ENCODE measurements around the gene NQO2.

Gene NQO2

DNA sequence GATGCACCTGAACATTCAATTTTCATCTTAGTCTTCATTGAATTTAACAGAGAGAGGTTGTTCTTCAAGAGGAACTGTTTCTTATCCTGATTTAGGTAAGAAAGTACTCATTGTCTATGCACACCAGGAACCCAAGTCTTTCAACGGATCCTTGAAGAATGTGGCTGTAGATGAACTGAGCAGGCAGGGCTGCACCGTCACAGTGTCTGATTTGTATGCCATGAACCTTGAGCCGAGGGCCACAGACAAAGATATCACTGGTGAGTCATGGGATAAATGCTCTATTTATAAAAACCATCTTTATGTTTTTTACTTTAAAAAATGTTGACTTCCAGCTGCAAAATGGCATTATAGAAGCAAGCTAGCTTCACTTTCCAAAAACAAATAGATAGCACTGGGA, 10.2 kb downstream of the NQO2 start:
- Histone ChIP-seq H3K27me3 (replicated peaks; ENCODE audit: control insufficient read depth, insufficient read depth, low read length) (no peaks in the 10 kb centered on the region), H3K36me3 (ENCODE audit: control insufficient read depth, insufficient read depth, low read length) (no peaks in the 10 kb centered on the region), H3K4me3 (replicated peaks; ENCODE audit: low read depth, low read length) (no peak overlapping the region)
- TF ChIP-seq, protein P1, sequence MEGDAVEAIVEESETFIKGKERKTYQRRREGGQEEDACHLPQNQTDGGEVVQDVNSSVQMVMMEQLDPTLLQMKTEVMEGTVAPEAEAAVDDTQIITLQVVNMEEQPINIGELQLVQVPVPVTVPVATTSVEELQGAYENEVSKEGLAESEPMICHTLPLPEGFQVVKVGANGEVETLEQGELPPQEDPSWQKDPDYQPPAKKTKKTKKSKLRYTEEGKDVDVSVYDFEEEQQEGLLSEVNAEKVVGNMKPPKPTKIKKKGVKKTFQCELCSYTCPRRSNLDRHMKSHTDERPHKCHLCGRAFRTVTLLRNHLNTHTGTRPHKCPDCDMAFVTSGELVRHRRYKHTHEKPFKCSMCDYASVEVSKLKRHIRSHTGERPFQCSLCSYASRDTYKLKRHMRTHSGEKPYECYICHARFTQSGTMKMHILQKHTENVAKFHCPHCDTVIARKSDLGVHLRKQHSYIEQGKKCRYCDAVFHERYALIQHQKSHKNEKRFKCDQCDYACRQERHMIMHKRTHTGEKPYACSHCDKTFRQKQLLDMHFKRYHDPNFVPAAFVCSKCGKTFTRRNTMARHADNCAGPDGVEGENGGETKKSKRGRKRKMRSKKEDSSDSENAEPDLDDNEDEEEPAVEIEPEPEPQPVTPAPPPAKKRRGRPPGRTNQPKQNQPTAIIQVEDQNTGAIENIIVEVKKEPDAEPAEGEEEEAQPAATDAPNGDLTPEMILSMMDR (IDR thresholded peaks at IDR 0.05; ENCODE audit: insufficient read depth, low read length, poor library complexity, severe bottlenecking): no peak
- DNase-seq (ENCODE audit: extremely low read depth, insufficient read length): no peak

- no peaks in the 10 kb centered on the region for H3K36me3 ChIP-seq (ENCODE audit: control insufficient read depth, insufficient read depth, low read length)
- no peaks in the 10 kb centered on the region for H3K27me3 ChIP-seq (replicated peaks; ENCODE audit: control insufficient read depth, insufficient read depth, low read length)
- DNase-seq (ENCODE audit: extremely low read depth, insufficient read length): no peak
- no peak overlapping the region for H3K4me3 ChIP-seq (replicated peaks; ENCODE audit: low read depth, low read length)
- TF ChIP-seq, protein P1 (IDR thresholded peaks at IDR 0.05; ENCODE audit: insufficient read depth, low read length, poor library complexity, severe bottlenecking): no peak
Observed at GRCh38 chr6:3011158-3011557, 11.5 kb downstream of the NQO2 start.

GRCh38 chr6:3011592-3011991, 11.9 kb downstream of the NQO2 start:
- no peaks in the 10 kb centered on the region for H3K27me3 ChIP-seq (replicated peaks; ENCODE audit: control insufficient read depth, insufficient read depth, low read length)
- H3K36me3 ChIP-seq (ENCODE audit: control insufficient read depth, insufficient read depth, low read length): no peaks in the 10 kb centered on the region
- TF ChIP-seq, protein P1 (IDR thresholded peaks at IDR 0.05; ENCODE audit: insufficient read depth, low read length, poor library complexity, severe bottlenecking): no peak
- no peak overlapping the region for H3K4me3 ChIP-seq (replicated peaks; ENCODE audit: low read depth, low read length)
- no peak for DNase-seq (ENCODE audit: extremely low read depth, insufficient read length)

GRCh38 chr6:3013486-3013885, 13.8 kb downstream of the NQO2 start:
- H3K36me3 ChIP-seq (ENCODE audit: control insufficient read depth, insufficient read depth, low read length): no peaks in the 10 kb centered on the region
- H3K4me3 ChIP-seq (replicated peaks; ENCODE audit: low read depth, low read length): no peak overlapping the region
- TF ChIP-seq, protein P1 (IDR thresholded peaks at IDR 0.05; ENCODE audit: insufficient read depth, low read length, poor library complexity, severe bottlenecking): no peak
- no peaks in the 10 kb centered on the region for H3K27me3 ChIP-seq (replicated peaks; ENCODE audit: control insufficient read depth, insufficient read depth, low read length)
- DNase-seq (ENCODE audit: extremely low read depth, insufficient read length): no peak

- DNase-seq (ENCODE audit: extremely low read depth, insufficient read length): no peak
- Histone ChIP-seq H3K36me3 (ENCODE audit: control insufficient read depth, insufficient read depth, low read length) (no peaks in the 10 kb centered on the region), H3K4me3 (replicated peaks; ENCODE audit: low read depth, low read length) (no peak overlapping the region), H3K27me3 (replicated peaks; ENCODE audit: control insufficient read depth, insufficient read depth, low read length) (no peaks in the 10 kb centered on the region)
- TF ChIP-seq, protein P1 (IDR thresholded peaks at IDR 0.05; ENCODE audit: insufficient read depth, low read length, poor library complexity, severe bottlenecking): no peak
Observed at GRCh38 chr6:3013901-3014674, 14.4 kb downstream of the NQO2 start.
